IPS-20b (cell line): ENCODE data around the gene TBXAS1.

ENCODE experiments used
- H3K27ac ChIP-seq: one replicate; pipeline ENCODE4 v1.5.1; 2013; ENCODE audit warnings: low read length
- H3K27me3 ChIP-seq: 2 replicates; pipeline ENCODE4 v1.6.1; 2013; ENCODE audit warnings: mild to moderate bottlenecking, low read length, inconsistent platforms; ENCODE audit not compliant: insufficient read depth
- H3K36me3 ChIP-seq: 2 replicates; pipeline ENCODE4 v1.6.1; 2013; ENCODE audit warnings: low read depth, mild to moderate bottlenecking, inconsistent platforms, low read length, moderate library complexity; ENCODE audit not compliant: insufficient read depth
- H3K4me1 ChIP-seq: 2 replicates; pipeline ENCODE4 v1.6.1; 2013; ENCODE audit warnings: mild to moderate bottlenecking, control low read depth, inconsistent platforms, low read length, moderate library complexity; ENCODE audit not compliant: insufficient read depth
- H3K4me3 ChIP-seq: 2 replicates; pipeline ENCODE4 v1.5.1; 2013; ENCODE audit warnings: mild to moderate bottlenecking, low read length, inconsistent platforms
- H3K9ac ChIP-seq: 2 replicates; pipeline ENCODE4 v1.6.1; 2013; ENCODE audit warnings: low read depth, mild to moderate bottlenecking, inconsistent platforms, low read length, moderate library complexity
- H3K9me3 ChIP-seq: 2 replicates; pipeline ENCODE4 v1.6.1; 2013; ENCODE audit warnings: mild to moderate bottlenecking, low read depth, low read length, inconsistent platforms; ENCODE audit not compliant: insufficient read depth

Gene TBXAS1

GRCh38 chr7:140016540-140016939 is 187.5 kb downstream of the TBXAS1 start:
- Histone ChIP-seq H3K9ac (no peak overlapping the region), H3K36me3 (no peaks in the 10 kb centered on the region), H3K9me3 (no peaks in the 10 kb centered on the region), H3K4me3 (no peak overlapping the region), H3K27ac (no peak overlapping the region), H3K27me3 (no peaks in the 10 kb centered on the region), H3K4me1 (no peaks in the 10 kb centered on the region)

GRCh38 chr7:140017034-140017433 is 188.0 kb downstream of the TBXAS1 start:
- Histone ChIP-seq H3K9me3 (no peaks in the 10 kb centered on the region), H3K9ac (no peak overlapping the region), H3K36me3 (no peaks in the 10 kb centered on the region), H3K4me3 (no peak overlapping the region), H3K27me3 (no peaks in the 10 kb centered on the region), H3K4me1 (no peaks in the 10 kb centered on the region), H3K27ac (no peak overlapping the region)

DNA sequence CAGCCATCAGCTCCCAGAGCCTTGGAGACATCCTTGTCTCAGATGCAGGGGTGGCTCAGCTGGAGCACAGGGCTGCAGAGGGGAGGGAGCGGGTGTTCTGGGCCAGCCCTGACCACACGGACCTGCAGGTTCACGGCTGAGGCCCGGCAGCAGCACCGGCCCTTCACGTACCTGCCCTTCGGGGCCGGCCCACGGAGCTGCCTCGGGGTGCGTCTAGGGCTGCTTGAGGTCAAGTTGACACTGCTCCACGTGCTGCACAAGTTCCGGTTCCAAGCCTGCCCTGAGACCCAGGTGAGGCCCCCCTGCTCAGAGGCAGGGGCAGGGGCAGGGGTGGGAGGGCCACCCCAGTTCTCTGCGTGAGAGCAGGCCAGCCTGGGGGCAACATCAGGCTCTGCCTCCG is 188.5 kb downstream of the TBXAS1 start:
- H3K27me3 ChIP-seq = no peaks in the 10 kb centered on the region
- H3K4me1 ChIP-seq = no peaks in the 10 kb centered on the region
- H3K9me3 ChIP-seq = no peaks in the 10 kb centered on the region
- H3K27ac ChIP-seq = no peak overlapping the region
- no peak overlapping the region for H3K4me3 ChIP-seq
- H3K9ac ChIP-seq = no peak overlapping the region
- no peaks in the 10 kb centered on the region for H3K36me3 ChIP-seq

- H3K4me1 ChIP-seq = no peaks in the 10 kb centered on the region
- H3K36me3 ChIP-seq = no peaks in the 10 kb centered on the region
- H3K4me3 ChIP-seq = no peak overlapping the region
- H3K9ac ChIP-seq = no peak overlapping the region
- H3K9me3 ChIP-seq = no peaks in the 10 kb centered on the region
- no peaks in the 10 kb centered on the region for H3K27me3 ChIP-seq
- no peak overlapping the region for H3K27ac ChIP-seq
Measured at GRCh38 chr7:140018125-140019043, 189.3 kb downstream of the TBXAS1 start.

GRCh38 chr7:140019172-140019571 is 190.1 kb downstream of the TBXAS1 start:
- no peak overlapping the region for H3K9ac ChIP-seq
- no peaks in the 10 kb centered on the region for H3K36me3 ChIP-seq
- no peaks in the 10 kb centered on the region for H3K9me3 ChIP-seq
- H3K4me1 ChIP-seq = no peaks in the 10 kb centered on the region
- H3K27ac ChIP-seq = no peak overlapping the region
- no peak overlapping the region for H3K4me3 ChIP-seq
- no peaks in the 10 kb centered on the region for H3K27me3 ChIP-seq

DNA sequence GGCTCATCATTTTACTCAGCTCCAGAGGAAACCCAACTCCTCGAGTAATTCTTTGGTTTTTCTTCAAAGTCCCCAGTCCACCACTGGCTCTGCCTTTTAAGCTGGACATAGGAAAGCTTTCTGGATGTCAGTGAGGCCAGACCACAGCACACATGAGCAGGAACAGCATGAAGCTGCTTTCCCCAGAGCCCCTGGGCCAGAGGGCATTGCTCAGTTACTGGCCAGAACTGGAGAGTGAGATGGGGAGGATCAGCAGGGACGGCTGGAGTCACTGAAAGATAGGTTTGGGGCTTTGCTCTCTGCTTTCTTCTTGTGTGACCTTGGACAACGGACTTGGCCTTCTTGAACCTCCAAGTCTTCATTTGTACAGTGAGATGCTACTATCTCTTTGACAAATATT is 190.5 kb downstream of the TBXAS1 start:
- Histone ChIP-seq H3K27ac (no peak overlapping the region), H3K9me3 (no peaks in the 10 kb centered on the region), H3K4me1 (no peaks in the 10 kb centered on the region), H3K36me3 (no peaks in the 10 kb centered on the region), H3K9ac (no peak overlapping the region), H3K27me3 (no peaks in the 10 kb centered on the region), H3K4me3 (no peak overlapping the region)

- no peaks in the 10 kb centered on the region for H3K27me3 ChIP-seq
- H3K4me3 ChIP-seq = no peak overlapping the region
- no peak overlapping the region for H3K9ac ChIP-seq
- H3K27ac ChIP-seq = no peak overlapping the region
- no peaks in the 10 kb centered on the region for H3K4me1 ChIP-seq
- H3K9me3 ChIP-seq = no peaks in the 10 kb centered on the region
- no peaks in the 10 kb centered on the region for H3K36me3 ChIP-seq
Measured at GRCh38 chr7:140021603-140022002, 192.5 kb downstream of the TBXAS1 start.

- H3K27me3 ChIP-seq = no peaks in the 10 kb centered on the region
- H3K36me3 ChIP-seq = no peaks in the 10 kb centered on the region
- H3K27ac ChIP-seq = no peak overlapping the region
Measured at GRCh38 chr7:140022582-140023211, 193.6 kb downstream of the TBXAS1 start.

DNA sequence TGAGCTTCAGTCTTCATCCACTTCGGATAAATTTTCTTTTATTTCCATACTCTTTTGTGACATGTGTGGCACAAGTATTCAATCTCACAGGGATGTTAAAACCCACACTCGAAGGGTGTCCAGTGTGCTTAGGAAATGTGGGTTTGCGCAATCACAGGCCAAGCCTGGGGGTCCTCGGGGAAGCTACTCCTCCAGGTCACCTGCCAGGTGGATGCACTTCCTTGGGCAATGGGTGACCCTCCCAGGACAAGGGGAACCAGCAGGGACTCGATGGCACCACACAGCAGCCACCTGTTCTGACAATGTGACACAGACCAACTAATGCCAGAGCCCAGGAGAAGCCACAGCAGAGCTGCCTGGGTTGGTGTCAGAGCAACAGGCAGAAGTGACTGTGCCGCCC is 194.7 kb downstream of the TBXAS1 start:
- Histone ChIP-seq H3K27ac (no peak overlapping the region), H3K9ac (no peak overlapping the region), H3K4me1 (no peaks in the 10 kb centered on the region), H3K27me3 (no peaks in the 10 kb centered on the region), H3K4me3 (no peak overlapping the region), H3K36me3 (no peaks in the 10 kb centered on the region), H3K9me3 (no peaks in the 10 kb centered on the region)

More at GRCh38 chr7:140022582-140023211, 193.6 kb downstream of the TBXAS1 start:
- no peaks in the 10 kb centered on the region for H3K9me3 ChIP-seq
- H3K9ac ChIP-seq = no peak overlapping the region
- no peak overlapping the region for H3K4me3 ChIP-seq
- H3K4me1 ChIP-seq = no peaks in the 10 kb centered on the region

DNA sequence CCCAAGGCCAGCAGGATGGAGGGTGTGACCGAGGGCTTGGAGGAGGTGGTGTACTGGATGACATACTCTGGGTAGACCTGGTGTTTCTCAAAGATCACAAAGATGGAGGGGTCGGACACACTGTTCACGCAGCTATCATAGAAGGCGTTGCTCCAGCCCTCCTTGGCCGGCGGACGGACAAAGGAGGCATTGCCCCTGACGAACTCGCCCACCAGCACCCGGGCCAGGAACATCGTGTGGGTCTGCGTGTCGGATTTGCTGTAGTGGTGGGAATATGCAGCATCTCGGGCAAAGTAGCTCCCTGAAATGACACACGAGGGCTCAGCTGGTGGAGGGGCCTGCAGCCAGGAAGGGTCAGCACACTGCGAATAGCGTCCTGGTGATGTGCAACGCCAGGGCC is 195.5 kb downstream of the TBXAS1 start:
- no peaks in the 10 kb centered on the region for H3K36me3 ChIP-seq

GRCh38 chr7:140025241-140025640 is 196.2 kb downstream of the TBXAS1 start:
- Histone ChIP-seq H3K4me1 (no peaks in the 10 kb centered on the region), H3K36me3 (no peaks in the 10 kb centered on the region), H3K9me3 (no peaks in the 10 kb centered on the region), H3K4me3 (no peak overlapping the region), H3K27me3 (no peaks in the 10 kb centered on the region), H3K27ac (no peak overlapping the region), H3K9ac (no peak overlapping the region)

More for the DNA sequence above, 195.5 kb downstream of the TBXAS1 start:
- Histone ChIP-seq H3K27me3 (no peaks in the 10 kb centered on the region), H3K9me3 (no peaks in the 10 kb centered on the region), H3K27ac (no peak overlapping the region), H3K9ac (no peak overlapping the region), H3K4me1 (no peaks in the 10 kb centered on the region), H3K4me3 (no peak overlapping the region)
